NCI-H2171 treated with DMSO at 0.1 percent for 48 hours (cell line): ENCODE results near the gene ISY1.
A peak's percentile ranks its signal among the peaks of the same experiment; 100 is the strongest.
"Not testable (repeated sequence)": the region's sequence is repeated elsewhere in the genome, so short reads cannot be mapped to it uniquely, and the experiment has no call there.

ENCODE experiments used
- DNase-seq: peaks from one replicate; lab custom pipeline; 2025; lab: John Stamatoyannopoulos, UW

ISY1 gene

DNA sequence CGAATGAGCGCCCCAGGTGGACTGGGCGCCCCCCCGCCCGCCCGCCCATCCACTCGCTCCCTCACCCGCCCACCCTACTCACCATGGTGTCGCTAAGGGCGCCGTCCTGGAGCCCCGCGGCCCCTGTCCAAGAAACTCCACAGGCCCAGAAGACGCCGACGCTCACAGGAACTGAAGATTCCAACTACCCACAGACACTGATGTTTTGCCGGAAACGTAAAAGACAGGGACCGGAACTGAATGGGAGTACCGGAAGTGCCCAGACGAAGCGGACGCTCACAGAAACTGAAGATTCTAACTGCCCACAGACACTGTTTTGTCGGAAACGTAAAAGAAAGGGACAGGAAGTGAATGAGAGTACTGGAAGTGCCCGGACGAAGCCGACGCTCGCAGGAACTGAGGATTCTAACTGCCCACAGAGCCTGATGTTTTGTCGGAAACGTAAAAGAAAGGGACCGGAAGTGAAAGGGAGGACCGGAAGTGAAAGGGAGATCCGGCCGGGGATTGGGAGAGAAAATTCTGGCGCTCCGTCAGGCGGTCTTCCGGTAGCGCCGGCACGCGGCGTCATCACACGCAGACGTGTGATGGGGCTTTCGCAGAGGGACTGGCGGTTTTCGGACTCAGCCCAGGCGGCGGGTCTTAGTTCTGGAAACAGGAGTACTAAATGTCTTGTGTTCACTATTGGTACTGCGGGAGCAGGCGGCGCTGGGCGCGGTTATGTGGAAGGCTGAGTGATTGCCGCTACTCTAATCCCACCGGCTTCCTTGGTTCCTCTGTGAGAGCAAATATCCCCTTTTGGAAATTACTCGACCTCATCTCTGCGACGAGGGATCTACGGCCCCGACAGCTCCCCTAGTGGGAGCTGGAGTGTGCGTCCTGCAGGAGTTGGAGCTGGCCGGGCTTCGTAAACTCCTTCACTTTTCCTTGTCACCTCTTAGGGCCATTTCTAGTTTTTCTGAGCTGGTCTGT is at the start of gene ISY1:
Gene ISY1 (minus strand): TSS at position 173 of the 969 bp plus-strand sequence. CDS start 88 bp downstream, at position 85.
- peak; percentile 100 for DNase-seq

DNA sequence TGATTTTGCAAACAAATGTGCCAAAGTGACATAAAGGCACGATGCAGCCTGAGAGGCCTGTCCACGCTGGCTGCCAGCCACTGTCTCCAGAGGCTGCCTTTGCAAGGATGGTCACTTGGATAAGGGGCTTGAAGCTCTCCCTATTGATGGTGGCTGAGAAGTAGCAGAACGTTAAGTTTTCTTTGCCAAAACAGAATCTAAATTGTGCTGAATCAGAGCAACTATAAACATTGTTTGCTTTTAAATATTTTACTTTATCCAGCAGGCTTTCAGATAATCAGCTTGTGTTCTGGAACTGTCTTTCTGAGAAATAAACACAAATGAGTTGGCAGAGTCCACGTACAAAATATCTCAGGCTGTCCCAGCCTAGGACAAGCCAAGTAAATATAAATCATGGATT is 46.6 kb upstream of the ISY1 start:
- DNase-seq = no peak

DNA sequence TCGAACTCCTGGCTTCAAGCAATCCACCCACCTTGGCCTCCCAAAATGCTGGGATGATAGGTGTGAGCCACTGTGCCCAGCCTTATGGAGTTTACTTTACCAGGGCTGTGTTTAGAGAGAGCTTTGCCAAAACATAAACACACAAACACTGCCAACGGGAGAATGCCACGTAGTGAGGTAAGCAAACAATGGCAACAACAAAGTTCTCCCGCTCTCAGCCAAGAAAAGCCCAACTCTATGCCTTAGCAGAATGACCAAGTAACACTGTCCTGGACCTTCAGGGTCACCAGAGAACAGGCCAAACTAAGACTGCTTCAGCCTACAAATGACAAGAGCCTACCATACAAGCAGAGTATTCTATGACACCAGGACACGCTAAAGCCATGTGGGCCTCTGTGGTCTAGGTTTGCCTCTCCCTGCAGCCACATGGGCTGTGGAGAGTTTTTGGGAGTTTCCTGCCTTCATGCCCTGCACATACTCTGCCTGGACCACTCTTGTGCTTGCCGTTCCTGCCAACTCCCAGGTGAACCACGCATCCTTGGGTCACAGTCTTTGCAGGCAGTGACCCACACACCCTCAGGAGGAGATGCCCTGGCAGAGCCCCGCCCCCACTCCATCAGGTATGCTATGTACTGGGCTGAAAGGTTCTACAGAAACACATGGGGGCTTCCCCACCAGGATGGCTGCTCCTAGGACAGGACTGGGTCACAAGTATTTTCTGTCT is 44.4 kb upstream of the ISY1 start:
- no peak for DNase-seq

DNA sequence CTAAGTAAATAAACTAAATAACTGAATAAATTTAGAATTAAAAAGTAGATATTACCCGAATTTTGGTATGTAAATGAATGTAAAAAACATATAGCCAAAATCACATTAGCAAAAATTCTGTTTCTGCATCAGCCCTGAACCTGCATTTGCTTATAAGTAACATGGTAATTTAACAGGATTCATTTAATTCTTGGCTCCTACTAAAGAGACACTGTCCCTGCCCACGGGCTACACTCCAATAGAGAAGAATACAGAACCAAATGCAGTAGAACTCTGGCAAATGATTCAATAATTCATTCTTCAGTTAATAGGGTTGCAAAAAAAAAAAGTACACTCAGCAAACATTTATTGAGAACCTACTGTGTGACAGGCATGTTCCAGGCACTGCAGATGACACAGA is 43.6 kb upstream of the ISY1 start:
- no peak for DNase-seq

DNA sequence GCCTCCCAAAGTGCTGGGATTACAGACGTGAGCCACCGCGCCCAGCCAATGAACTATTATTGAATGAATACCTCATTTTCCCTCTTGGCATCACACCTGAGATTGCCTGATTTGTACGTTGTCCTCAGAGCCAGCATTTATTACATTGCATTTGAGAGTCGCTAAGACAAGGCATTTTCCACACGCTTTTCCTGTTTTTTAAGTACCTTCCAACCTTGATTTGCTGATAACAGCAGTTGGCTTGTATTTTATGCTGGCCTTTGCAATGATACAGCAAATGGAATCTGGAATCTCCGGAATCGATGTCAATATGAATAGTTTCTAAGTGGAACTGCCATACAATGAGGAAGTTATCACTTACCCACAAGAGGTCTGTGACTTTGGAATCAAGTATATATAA is 38.5 kb upstream of the ISY1 start:
- no peak for DNase-seq

DNA sequence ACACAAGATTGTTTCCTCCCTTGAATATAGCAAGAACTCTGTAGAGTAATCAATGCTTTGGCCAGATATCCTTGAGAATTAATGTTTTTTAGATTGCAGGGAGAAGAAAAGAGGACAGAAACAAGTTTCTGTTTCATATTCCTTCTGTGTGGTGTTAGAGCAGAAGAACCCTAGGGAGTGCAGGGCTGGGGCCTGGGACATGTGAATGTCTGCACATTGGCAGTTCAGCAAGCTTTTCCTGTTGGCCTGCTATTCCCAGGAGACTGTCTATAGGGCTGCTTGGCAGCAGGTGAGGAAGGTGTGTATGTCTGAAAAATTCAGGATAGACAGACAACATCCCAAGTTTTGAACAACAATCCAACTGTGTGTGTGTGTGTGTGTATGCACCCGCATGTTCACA is 36.5 kb upstream of the ISY1 start:
- DNase-seq = peak; percentile 16

DNA sequence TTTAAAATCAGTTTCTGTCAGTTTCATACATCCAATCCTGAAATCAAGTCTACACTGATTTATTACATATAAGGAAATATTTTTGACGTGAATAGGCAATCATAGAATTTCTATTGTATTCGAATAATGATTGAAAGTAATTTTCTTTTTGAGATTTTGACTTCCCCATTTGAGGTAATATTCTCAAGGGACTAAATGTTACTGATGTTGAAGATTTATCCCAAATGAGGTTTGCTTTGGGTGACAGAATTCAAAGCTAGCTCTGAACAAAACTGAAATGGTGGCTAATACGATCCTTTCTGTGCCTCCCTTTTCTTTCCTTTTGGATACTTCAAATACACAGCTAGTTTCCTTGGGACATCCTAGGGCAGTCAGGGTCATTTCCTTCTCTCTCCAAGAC is 35.7 kb upstream of the ISY1 start:
- no peak for DNase-seq

DNA sequence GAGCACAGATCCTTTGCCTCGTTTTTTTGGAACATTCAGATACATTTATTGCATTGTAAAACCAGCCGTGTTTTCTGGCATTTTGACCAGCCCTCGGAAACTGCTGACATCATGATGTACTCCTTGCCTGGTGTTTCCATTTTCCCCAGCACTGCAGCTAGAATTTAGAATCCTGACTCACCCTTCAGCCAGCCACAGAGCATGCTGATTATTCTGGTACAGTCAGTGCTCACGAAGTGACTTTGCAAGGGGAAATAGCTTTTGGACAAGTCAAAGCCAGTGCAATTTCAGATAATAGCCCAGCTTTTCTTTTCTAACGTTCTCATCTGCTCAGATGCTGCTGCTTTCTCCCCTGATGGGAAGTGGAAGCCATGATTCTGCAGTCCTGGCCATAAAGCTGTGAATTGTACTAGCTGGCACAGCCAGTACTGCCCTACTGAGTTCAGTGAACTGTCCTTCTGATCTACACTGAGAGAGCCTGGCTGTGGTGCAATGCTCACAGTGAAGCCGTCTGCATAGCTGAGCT is 34.9 kb upstream of the ISY1 start:
- DNase-seq = no peak

DNA sequence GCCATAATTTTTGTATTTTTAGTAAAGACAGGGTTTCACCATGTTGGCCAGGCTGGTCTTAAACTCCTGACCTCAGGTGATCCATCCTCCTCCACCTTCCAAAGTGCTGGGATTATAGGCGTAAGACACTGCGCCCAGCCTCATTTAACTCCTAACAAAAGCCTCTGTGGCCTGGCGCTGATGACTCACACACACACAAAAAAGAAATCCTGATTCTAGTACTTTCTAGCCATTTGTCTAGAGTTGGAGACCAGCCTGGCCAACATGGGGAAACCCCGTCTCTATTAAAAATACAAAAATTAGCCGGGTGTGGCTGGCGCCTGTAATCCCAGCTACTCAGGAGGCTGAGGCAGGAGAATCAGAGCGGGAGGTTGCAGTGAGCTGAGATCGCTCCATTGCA is 28.9 kb upstream of the ISY1 start:
- DNase-seq = not testable (repeated sequence)

DNA sequence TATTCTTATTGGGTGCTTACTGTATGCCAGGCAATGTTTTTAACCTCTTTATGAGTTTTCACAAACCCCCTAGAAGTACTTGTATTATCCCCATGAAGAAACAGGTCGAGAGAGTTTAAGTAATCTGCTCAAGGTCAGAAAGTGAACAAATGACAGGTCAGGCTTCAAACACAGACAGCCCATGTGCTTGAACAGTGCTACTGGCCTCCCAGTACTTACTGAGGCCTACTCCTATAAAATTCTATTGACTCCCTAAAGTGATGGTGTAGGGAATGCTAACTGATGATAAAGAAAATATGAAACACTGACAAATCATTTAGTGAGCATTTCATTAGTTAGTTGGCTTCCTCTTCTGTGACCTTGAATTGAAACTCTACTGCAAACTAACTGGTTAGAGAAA is 27.0 kb upstream of the ISY1 start:
- DNase-seq = no peak

DNA sequence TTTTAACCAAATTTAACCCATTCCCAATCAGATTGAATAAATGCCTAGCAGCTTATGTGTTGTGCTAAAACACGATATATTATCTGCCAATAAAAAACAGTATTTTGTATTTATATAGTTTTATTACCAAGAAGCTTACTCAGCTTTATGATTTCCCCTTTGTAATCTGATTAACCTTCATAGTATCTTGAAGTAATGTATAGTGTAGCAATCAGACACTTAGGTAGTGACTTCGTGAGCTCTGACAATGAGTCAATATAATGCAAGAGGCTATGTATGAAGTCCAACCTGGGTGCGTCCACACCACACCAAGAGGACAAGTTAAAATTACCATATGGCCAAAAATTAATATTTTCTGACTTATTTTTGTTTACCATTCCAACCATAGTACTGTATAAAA is 24.9 kb upstream of the ISY1 start:
- no peak for DNase-seq

DNA sequence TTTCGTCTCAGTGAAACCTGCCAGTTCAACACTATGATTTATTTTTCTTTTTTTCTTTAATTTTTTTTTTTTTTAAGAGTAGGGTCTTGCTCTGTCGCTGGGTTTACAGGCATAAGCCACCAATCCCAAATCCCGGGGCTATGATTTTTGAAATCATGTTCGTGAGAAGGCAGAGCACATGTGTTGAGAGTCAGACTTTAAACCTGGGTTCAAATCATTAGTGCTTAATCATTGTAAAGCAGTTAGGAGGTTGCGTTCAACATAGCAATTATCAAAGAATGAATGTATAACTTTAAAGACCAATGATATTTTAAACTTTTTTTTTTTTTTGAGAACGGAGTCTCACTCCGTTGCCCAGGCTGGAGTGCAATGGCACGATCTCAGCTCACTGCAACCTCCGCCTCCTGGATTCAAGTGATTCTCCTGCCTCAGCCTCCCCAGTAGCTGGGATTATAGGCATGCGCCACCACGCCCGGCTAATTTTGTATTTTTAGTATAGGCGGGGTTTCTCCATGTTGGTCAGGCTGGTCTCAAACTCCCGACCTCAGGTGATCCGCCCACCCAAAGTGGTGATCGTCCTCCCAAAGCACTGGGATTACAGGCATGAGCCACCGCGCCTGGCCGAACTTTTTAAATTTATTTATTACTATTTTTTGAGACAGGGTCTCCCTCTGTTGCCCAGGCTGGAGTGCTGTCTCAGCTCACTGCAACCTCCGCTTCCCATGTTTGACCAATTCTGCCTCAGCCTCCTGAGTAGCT is 24.1 kb upstream of the ISY1 start:
- DNase-seq = not testable (repeated sequence)

DNA sequence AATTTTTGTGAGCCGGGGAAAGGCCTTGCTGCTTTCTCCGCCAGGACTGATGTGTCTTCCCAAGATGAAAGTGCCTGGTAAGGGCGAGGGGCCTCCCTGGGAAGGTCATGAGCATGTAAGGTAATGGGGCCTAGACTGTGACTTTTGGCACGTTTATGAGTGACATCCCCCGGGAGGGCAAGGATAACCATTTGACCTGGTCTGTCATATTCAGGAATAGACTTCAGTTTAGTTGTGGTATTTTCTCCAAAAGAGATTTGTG is 23.5 kb upstream of the ISY1 start:
- peak; percentile 41 for DNase-seq

DNA sequence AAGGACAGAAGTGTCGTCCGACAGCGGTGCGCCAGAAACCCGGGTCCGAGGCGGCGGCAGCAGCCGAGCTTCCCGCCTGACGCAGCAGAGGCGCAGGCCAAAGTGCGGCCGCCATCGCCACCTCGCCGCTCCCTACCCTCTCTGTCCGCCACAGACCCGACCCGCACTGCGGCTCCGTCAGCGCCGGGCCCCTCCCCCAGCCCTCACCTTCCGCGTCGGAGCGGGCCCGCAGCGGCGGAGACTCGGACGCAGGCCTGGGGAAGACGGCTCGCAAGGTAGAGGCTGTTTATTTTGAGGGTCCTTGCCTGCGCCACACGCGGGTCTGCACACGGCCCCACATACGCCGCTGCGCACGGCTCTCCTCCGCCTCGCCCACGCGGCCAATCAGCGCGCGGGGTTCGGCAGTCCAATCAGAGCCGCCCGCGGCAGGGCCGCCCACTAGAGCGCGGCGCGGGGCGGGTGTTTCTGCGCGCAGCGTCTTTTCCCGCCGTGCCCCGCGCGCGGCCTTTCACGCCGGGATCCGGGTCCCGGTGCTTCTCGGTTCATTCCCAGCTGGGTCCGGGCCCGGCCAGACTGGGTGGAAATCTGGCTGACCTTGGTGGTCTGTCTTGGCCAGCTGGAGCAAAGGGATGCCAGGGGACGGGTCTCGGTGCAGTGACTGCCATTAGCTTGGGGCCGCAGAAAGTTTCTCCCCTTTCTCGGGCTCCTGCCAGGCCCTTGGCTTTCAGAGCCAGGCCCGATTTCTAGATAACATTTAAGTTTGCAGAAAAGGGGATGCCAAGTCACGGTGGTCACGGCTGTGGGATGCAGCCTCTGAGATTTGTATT is 22.9 kb upstream of the ISY1 start, which contains the start of gene CNBP:
Gene CNBP (minus strand): TSS at position 328 of the 827 bp plus-strand sequence. CDS start 12,139 bp downstream, outside the sequence.
- DNase-seq = peak; percentile 94

DNA sequence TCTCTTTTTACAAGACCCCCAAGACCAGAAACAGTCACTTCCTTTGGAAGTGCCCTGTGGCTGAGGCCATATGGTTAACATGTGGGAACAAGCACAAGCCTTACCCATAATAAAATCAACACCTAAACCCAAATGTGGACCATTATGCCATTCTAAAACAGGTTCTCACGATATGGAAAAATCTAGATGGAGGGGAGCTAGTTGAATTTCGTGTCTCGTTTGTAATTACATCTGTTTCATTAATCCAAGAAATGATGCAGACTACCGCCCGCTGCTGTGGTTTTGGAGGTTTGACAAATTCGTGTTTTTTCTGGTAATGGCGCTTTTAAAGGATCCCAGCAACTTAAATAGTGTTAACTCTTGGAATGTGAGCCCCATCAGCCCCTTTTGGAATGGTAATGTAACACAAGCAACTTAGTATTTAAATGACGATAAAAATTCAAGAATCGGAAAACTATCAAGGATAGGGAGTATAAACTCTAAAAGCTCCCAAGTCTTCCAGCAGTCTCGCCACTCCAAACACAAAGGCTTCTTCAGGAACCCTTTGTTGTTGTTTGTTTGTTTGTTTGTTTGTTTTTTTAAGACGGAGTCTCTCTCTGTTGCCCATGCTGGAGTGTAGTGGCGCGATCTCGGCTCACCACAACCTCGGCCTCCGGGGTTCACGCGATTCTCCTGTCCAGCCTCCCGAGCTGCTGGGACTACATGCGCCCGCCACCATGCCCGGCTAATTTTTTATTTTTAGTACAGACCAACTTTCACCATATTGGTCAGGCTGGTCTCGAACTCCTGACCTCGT is 21.7 kb upstream of the ISY1 start:
- DNase-seq = no peak

DNA sequence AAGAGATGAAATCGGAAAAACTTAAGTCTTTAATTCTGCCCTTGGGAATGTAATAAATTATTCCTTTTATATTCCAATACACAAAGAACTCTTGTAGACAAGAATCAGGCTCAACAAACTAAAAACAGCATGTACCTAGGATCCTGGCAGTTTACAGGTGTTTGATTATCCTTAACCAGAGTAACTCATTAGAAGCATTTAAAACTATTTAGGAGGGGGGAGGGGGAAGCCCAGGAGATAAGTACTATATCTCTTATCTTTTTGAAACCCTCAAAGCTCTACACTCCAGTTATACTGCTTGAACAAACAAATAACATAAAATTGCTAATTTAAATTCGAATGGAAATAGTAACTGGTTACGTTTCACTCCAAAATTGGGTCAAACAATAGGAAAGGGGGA is 21.0 kb upstream of the ISY1 start:
- no peak for DNase-seq

DNA sequence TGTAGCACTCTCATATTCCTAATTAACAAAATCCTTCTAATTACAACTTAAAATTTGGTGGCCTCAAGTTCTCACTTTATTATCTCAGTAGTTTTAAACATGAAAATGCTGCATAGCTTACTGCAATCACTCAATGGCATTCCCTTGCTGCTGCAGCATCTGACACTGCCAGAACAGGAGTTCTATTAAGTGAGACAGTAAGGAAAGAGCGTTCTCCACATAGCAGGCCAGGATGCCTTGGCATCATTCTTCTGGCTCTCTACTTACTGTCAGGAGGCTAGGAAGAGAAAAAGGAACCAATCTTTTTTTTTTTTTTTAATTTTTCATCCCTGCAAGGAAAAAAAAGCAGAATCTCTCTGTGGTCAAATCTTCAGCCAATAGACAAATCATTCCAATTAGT is 19.6 kb upstream of the ISY1 start:
- no peak for DNase-seq

DNA sequence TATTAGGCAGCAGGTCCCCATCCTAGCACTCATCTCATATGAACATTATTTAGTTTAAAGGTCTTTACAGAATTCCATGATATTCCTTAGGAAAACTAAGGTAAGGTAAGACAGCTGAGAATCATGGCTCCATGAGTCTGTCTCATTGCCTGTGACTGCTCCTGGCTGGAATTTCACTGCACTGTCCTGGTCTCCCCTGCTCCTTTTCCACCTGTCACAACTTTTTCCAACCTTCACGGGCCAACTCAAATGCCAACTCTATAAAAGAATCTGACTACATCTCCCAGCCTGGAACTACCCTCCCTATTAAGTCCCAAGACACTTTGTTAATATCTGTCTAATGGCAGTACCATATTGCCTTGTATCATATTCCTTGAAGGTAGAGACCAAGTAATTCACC is 15.2 kb upstream of the ISY1 start:
- no peak for DNase-seq

DNA sequence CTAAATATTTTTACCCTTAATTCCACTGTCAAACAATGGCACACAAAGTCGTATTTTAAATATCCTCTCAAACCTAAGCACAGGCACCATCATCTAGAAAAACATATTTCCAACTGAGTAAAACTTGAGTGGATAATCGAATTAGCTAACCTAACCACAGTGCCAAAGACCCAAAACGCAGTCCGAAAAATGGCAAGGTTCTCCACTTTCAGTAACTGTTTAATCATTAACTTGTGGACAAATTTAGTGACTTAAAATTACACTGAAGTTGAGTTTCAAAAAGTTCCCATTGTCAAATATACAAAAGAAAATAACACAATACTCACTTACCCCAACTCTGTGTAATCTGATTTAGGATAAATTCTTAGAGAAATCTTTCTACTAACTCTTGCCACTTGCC is 12.9 kb upstream of the ISY1 start:
- DNase-seq = no peak

DNA sequence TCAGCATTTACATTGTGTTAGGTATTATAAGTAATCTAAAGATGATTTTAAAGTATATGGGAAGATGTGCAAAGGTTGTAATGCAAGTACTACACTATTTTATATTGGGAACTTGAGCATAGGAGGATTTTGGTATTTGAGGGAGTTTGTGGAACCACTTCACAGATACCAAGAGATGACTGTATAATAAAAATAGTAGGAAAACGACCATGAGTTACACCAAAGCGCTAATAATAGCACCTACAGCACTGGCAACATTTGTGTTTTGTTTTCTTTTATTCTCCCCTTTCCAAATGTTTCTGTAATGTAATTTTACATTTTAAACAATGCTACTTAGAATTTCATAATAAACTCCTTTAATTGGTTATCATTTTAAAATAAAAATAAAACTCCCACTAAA is 12.3 kb upstream of the ISY1 start:
- DNase-seq = no peak
